ENCODE data around the gene RNF151. TPM values are rescaled to one million over a fixed set of nuclear protein-coding genes. Genes with fewer than 3 reads are reported as not detected.
A peak's percentile ranks its signal among the peaks of the same experiment; 100 is the strongest.

The RNF151 gene, protein sequence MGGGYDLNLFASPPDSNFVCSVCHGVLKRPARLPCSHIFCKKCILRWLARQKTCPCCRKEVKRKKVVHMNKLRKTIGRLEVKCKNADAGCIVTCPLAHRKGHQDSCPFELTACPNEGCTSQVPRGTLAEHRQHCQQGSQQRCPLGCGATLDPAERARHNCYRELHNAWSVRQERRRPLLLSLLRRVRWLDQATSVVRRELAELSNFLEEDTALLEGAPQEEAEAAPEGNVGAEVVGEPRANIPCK
- polyA plus RNA-seq (2013, experiment 1 of 2), result not detected
- not detected for polyA plus RNA-seq (2013, experiment 2 of 2)

- WGBS, result 98% methylated on average over 6 of the region's 6 CpGs
- H3K27ac ChIP-seq (ENCODE audit: low read length, poor library complexity, severe bottlenecking), result no peak within 1 kb of the TSS
- H4K8ac ChIP-seq (ENCODE audit: low read length), result no peak within 1 kb of the TSS
Observed at GRCh38 chr16:1966460-1966859, at the start of gene RNF151. RNF151 (plus strand) TSS chr16:1966856; CDS start chr16:1966882, 26 bp downstream.

DNA sequence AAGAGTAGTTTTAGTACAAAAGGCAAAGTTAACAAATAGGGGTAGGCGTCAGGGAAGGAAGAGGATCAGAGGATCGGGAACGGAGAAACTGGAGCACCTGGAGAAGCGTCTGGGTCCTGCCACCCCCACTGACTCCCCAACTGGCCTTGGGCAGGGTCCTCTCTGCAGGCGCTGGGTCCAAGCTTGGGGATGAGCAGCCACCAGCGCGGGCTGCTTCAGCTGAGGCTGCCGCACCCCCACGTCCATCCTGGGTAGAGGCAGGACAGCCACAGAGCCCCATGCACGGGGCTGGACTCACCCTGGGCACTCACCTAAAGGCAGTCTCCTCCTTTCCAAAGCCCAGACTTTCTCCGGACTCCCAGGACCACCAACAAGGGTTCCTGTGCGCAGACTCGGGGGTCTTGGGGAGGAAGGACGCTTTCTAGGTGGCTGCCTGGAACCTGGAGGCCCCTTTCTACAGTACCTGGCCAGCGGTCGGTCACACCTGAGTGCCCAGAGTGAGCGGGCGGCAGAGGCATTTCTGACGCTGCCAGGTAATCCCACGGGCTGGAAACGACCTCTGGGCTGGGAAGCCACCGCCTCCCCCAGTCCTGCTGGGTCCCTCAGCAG lies 49.5 kb upstream of the RNF151 start:
- Histone ChIP-seq H3K27ac (ENCODE audit: low read length, poor library complexity, severe bottlenecking) (no peak overlapping the region), H4K91ac (ENCODE audit: low read length) (no peak overlapping the region), H2BK120ac (ENCODE audit: low read depth, low read length) (no peak overlapping the region), H3K9ac (ENCODE audit: low read length) (no peak overlapping the region), H3K4ac (ENCODE audit: low read depth in 1 of 2, low read length in 2 of 2) (no peak overlapping the region), H2BK12ac (ENCODE audit: low read length in 2 of 2) (no peak overlapping the region), H2AFZ (ENCODE audit: low read depth, low read length) (no peak overlapping the region), H2BK5ac (ENCODE audit: low read depth, low read length, poor library complexity, severe bottlenecking) (no peak overlapping the region), H3K4me3 (ENCODE audit: insufficient read depth in 1 of 2, low read depth in 1 of 2, low read length in 2 of 2) (no peak overlapping the region), H3K14ac (ENCODE audit: low read length in 2 of 2) (no peak overlapping the region), H3K4me2 (ENCODE audit: low read length, poor library complexity, severe bottlenecking) (no peak overlapping the region), H3K9me3 (ENCODE audit: control insufficient read depth, low read length) (no peaks in the 10 kb centered on the region), H2AK5ac (ENCODE audit: low read length, severe bottlenecking) (no peak overlapping the region), H2BK15ac (ENCODE audit: low read depth, poor library complexity, severe bottlenecking) (no peak overlapping the region), H3K18ac (ENCODE audit: low read depth in 1 of 2, low read length in 2 of 2) (no peak overlapping the region), H3K4me1 (ENCODE audit: control insufficient read depth, insufficient read depth, low read depth, low read length) (peaks cover 8% of the 10 kb centered on the region), H4K8ac (ENCODE audit: low read length) (no peak overlapping the region), H3K27me3 (ENCODE audit: control insufficient read depth in 1 of 2, insufficient read depth in 1 of 2, low read length in 2 of 2) (peaks cover 81 to 83% of the 10 kb centered on the region in 2 experiments), H3K79me1 (replicated peaks; ENCODE audit: low read length, poor library complexity, severe bottlenecking) (no peaks in the 10 kb centered on the region), H3K36me3 (ENCODE audit: control insufficient read depth in 1 of 2, insufficient read depth in 2 of 2, low read depth in 1 of 2, low read length in 2 of 2) (no peaks in the 10 kb centered on the region), H3K23ac (ENCODE audit: low read length in 2 of 2) (no peak overlapping the region)
- DNase-seq, result no peak
- 8% methylated on average over 22 of the region's 22 CpGs for WGBS

More at GRCh38 chr16:1966460-1966859, at the start of gene RNF151:
- H4K91ac ChIP-seq (ENCODE audit: low read length), result no peak within 1 kb of the TSS
- H3K79me1 ChIP-seq (replicated peaks; ENCODE audit: low read length, poor library complexity, severe bottlenecking), result peaks cover 10% of the 10 kb centered on the region
- H3K9me3 ChIP-seq (ENCODE audit: control insufficient read depth, low read length), result peaks cover 4% of the 10 kb centered on the region
- H3K9ac ChIP-seq (ENCODE audit: low read length), result peak within 1 kb of the TSS; percentile 97
- H3K4me2 ChIP-seq (ENCODE audit: low read length, poor library complexity, severe bottlenecking), result peak within 1 kb of the TSS; percentile 92
- H2BK5ac ChIP-seq (ENCODE audit: low read depth, low read length, poor library complexity, severe bottlenecking), result no peak within 1 kb of the TSS
- no peak within 1 kb of the TSS for H2BK120ac ChIP-seq (ENCODE audit: low read depth, low read length)
- peaks cover 27% of the 10 kb centered on the region for H3K4me1 ChIP-seq (ENCODE audit: control insufficient read depth, insufficient read depth, low read depth, low read length)
- DNase-seq, result no peak
- peak within 1 kb of the TSS in 1 of 2 experiments; percentile 12 for H2BK12ac ChIP-seq (ENCODE audit: low read length in 2 of 2)
- no peak within 1 kb of the TSS for H3K18ac ChIP-seq (ENCODE audit: low read depth in 1 of 2, low read length in 2 of 2)
- no peak within 1 kb of the TSS for H2BK15ac ChIP-seq (ENCODE audit: low read depth, poor library complexity, severe bottlenecking)
- H3K4ac ChIP-seq (ENCODE audit: low read depth in 1 of 2, low read length in 2 of 2), result peak within 1 kb of the TSS in 1 of 2 experiments; percentile 20
- H3K4me3 ChIP-seq (ENCODE audit: insufficient read depth in 1 of 2, low read depth in 1 of 2, low read length in 2 of 2), result peak within 1 kb of the TSS in 1 of 2 experiments; percentile 91
- no peak within 1 kb of the TSS for H3K14ac ChIP-seq (ENCODE audit: low read length in 2 of 2)
- peak within 1 kb of the TSS; percentile 53 for H2AK5ac ChIP-seq (ENCODE audit: low read length, severe bottlenecking)
- H2AFZ ChIP-seq (ENCODE audit: low read depth, low read length), result no peak within 1 kb of the TSS
- H3K23ac ChIP-seq (ENCODE audit: low read length in 2 of 2), result no peak within 1 kb of the TSS
- H3K36me3 ChIP-seq (ENCODE audit: control insufficient read depth in 1 of 2, insufficient read depth in 2 of 2, low read depth in 1 of 2, low read length in 2 of 2), result peaks cover 26 to 28% of the 10 kb centered on the region in 2 experiments
- no peaks in the 10 kb centered on the region for H3K27me3 ChIP-seq (ENCODE audit: control insufficient read depth in 1 of 2, insufficient read depth in 1 of 2, low read length in 2 of 2)

DNA sequence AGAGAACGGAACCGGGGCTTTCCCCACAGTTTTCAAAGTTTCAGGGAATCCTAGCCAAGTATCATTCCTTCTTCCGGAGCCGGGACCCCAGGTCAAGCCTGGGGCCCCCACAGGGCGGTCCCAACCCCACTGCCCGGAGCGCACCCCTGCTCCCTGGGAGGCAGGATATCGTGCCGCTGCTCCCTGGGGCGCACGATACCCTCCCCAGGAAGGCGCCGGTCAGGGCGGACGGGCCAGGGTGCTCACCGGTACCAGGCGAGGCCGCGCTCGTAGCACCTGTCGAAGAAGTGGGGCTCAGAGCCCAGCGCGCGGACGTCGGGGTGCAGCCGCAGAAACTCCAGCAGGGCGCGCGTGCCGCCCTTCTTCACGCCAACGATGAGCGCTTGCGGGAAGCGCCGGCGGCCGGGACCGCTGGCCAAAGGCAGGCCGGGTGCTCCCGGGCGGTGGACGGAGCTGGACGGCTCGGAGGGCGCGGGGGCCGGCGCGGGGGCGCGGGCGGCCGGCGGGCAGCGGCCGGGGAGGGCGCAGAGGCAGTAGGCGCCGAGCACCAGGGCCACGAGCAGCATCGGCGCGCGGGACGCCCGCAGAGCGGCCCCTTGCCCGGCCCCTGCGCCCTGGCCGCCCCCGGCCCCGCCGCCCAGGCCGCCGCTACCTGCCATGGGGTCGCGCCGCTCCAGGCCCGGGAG lies 48.8 kb upstream of the RNF151 start:
- Histone ChIP-seq H3K4me1 (ENCODE audit: control insufficient read depth, insufficient read depth, low read depth, low read length) (peaks cover 8% of the 10 kb centered on the region), H3K27me3 (ENCODE audit: control insufficient read depth in 1 of 2, insufficient read depth in 1 of 2, low read length in 2 of 2) (peaks cover 87 to 90% of the 10 kb centered on the region in 2 experiments)

More for the DNA sequence above, 48.8 kb upstream of the RNF151 start:
- no peak overlapping the region for H3K9ac ChIP-seq (ENCODE audit: low read length)
- H2AK5ac ChIP-seq (ENCODE audit: low read length, severe bottlenecking), result no peak overlapping the region
- H3K23ac ChIP-seq (ENCODE audit: low read length in 2 of 2), result no peak overlapping the region
- H3K27ac ChIP-seq (ENCODE audit: low read length, poor library complexity, severe bottlenecking), result no peak overlapping the region
- H3K79me1 ChIP-seq (replicated peaks; ENCODE audit: low read length, poor library complexity, severe bottlenecking), result no peaks in the 10 kb centered on the region
- no peak overlapping the region for H3K4me2 ChIP-seq (ENCODE audit: low read length, poor library complexity, severe bottlenecking)
- no peak overlapping the region for H3K18ac ChIP-seq (ENCODE audit: low read depth in 1 of 2, low read length in 2 of 2)
- no peak overlapping the region for H4K8ac ChIP-seq (ENCODE audit: low read length)
- no peak overlapping the region for H3K4ac ChIP-seq (ENCODE audit: low read depth in 1 of 2, low read length in 2 of 2)
- H3K36me3 ChIP-seq (ENCODE audit: control insufficient read depth in 1 of 2, insufficient read depth in 2 of 2, low read depth in 1 of 2, low read length in 2 of 2), result no peaks in the 10 kb centered on the region
- no peak overlapping the region for H2BK15ac ChIP-seq (ENCODE audit: low read depth, poor library complexity, severe bottlenecking)
- 10% methylated on average over 25 of the region's 81 CpGs for WGBS
- H3K4me3 ChIP-seq (ENCODE audit: insufficient read depth in 1 of 2, low read depth in 1 of 2, low read length in 2 of 2), result no peak overlapping the region
- H4K91ac ChIP-seq (ENCODE audit: low read length), result no peak overlapping the region
- no peak overlapping the region for H2BK12ac ChIP-seq (ENCODE audit: low read length in 2 of 2)
- H2BK120ac ChIP-seq (ENCODE audit: low read depth, low read length), result no peak overlapping the region
- no peak for DNase-seq
- no peak overlapping the region for H2BK5ac ChIP-seq (ENCODE audit: low read depth, low read length, poor library complexity, severe bottlenecking)
- H3K14ac ChIP-seq (ENCODE audit: low read length in 2 of 2), result no peak overlapping the region
- H3K9me3 ChIP-seq (ENCODE audit: control insufficient read depth, low read length), result no peaks in the 10 kb centered on the region
- no peak overlapping the region for H2AFZ ChIP-seq (ENCODE audit: low read depth, low read length)

Measured in mesenchymal stem cell (in vitro differentiated cells and primary cell).